GM10266 (cell line): Measurements from ENCODE around the gene TNIK.
"Not testable (repeated sequence)": the region's sequence is repeated elsewhere in the genome, so short reads cannot be mapped to it uniquely, and the experiment has no call there.

ENCODE experiments used
- DNase-seq: peaks from one replicate; pipeline ENCODE4 v3.0.0; 2012; ENCODE audit errors: extremely low spot score
- CTCF ChIP-seq: IDR thresholded peaks from 2 replicates; pipeline ENCODE4 v1.5.1; 2012; ENCODE audit warnings: mild to moderate bottlenecking, low read depth; ENCODE audit not compliant: control insufficient read depth, insufficient read depth; ENCODE audit errors: missing control alignments

Gene TNIK

GRCh38 chr3:171385086-171385485 is 75.1 kb downstream of the TNIK start:
- no peak for TF ChIP-seq CTCF

GRCh38 chr3:171384101-171384891 is 75.9 kb downstream of the TNIK start:
- no peak for TF ChIP-seq CTCF
- no peak for DNase-seq

More at GRCh38 chr3:171385086-171385485, 75.1 kb downstream of the TNIK start:
- no peak for DNase-seq

- no peak for DNase-seq
- TF ChIP-seq CTCF, result no peak
These were observed 76.8 kb downstream of the TNIK start for GRCh38 chr3:171383206-171384018.

GRCh38 chr3:171382347-171382746 is 77.9 kb downstream of the TNIK start:
- not testable (repeated sequence) for DNase-seq

- no peak for TF ChIP-seq CTCF
- no peak for DNase-seq
These were observed 79.3 kb downstream of the TNIK start for GRCh38 chr3:171380711-171381425.

- no peak for TF ChIP-seq CTCF
- no peak for DNase-seq
These were observed 80.2 kb downstream of the TNIK start for GRCh38 chr3:171379961-171380483.

GRCh38 chr3:171379281-171379680 is 80.9 kb downstream of the TNIK start:
- DNase-seq, result no peak
- TF ChIP-seq CTCF, result no peak
